HepG2 (cell line): ENCODE results near the gene STARD13. TPM values are rescaled to one million over a fixed set of nuclear protein-coding genes. Genes with fewer than 3 reads are reported as not detected.

Source experiments
- CSRNP1 ChIP-seq: sonication (generic); formaldehyde crosslinking; IDR thresholded peaks from 2 replicates; pipeline ENCODE4 v1.8.1; 2023; ENCODE audit warnings: mild to moderate bottlenecking, missing genetic modification reagents
- DRAP1 ChIP-seq: IDR thresholded peaks from 2 replicates; pipeline ENCODE4 v1.6.1; 2016; ENCODE audit warnings: missing genetic modification reagents, missing compliant biosample characterization
- E2F1 ChIP-seq: sonication (generic); formaldehyde crosslinking; IDR thresholded peaks from 2 replicates; pipeline ENCODE4 v1.5.0; 2020; ENCODE audit warnings: missing genetic modification reagents
- MED8 ChIP-seq: sonication (generic); formaldehyde crosslinking; IDR thresholded peaks from 2 replicates; pipeline ENCODE4 v1.8.1; 2023; ENCODE audit warnings: mild to moderate bottlenecking, missing genetic modification reagents; ENCODE audit not compliant: insufficient replicate concordance
- MEF2D ChIP-seq: sonication (generic); formaldehyde crosslinking; IDR thresholded peaks from 2 replicates; pipeline ENCODE4 v1.5.1; 2020; ENCODE audit warnings: mild to moderate bottlenecking, missing genetic modification reagents
- SSRP1 ChIP-seq: IDR thresholded peaks from 2 replicates; pipeline ENCODE4 v1.6.1; 2016; ENCODE audit warnings: control low read depth
- ZNF674 ChIP-seq: sonication (generic); formaldehyde crosslinking; IDR thresholded peaks from 2 replicates; pipeline ENCODE4 v1.5.0; 2020; ENCODE audit warnings: low read depth, mild to moderate bottlenecking, missing genetic modification reagents
- polyA plus RNA-seq, 8 experiments: library from polyadenylated mRNA; depleted of rRNA in 3 of 8; stranded (reverse) in 7 of 8; unstranded in 1 of 8; fragments of >200 nt; fragmentation: Illumina TruSeq in 4 of 8; extraction: Trizol in 4 of 8; gene quantifications; 2 replicates each; pipeline versions ENCODE4 v1.2.1 to v1.2.3, GENCODE V29; 2011 to 2016; ENCODE audit warnings: low read depth in 4 of 8, missing spikeins in 1 of 8, mixed read lengths in 1 of 8; ENCODE audit not compliant: insufficient read depth in 1 of 8
- total RNA-seq, 5 experiments: library from RNA; depleted of rRNA; stranded (reverse); fragments of >200 nt; fragmentation: Illumina TruSeq; extraction: Trizol; gene quantifications; 2 replicates each; pipeline ENCODE4 v1.2.3, GENCODE V29; 2016; ENCODE audit warnings: low read depth in 1 of 5
- TF ChIP-seq, protein P1 (sequence below): IDR thresholded peaks from 2 replicates; pipeline ENCODE4 v1.4.0; 2020; ENCODE audit warnings: mild to moderate bottlenecking, missing genetic modification reagents
- TF ChIP-seq, protein P2 (sequence below): sonication (generic); formaldehyde crosslinking; IDR thresholded peaks from one replicate; pipeline ENCODE4 v1.5.1; 2020; ENCODE audit warnings: mild to moderate bottlenecking, missing genetic modification reagents; ENCODE audit errors: not compliant biosample characterization
- TF ChIP-seq, protein P3 (sequence below): sonication (generic); formaldehyde crosslinking; IDR thresholded peaks from 2 replicates; pipeline ENCODE4 v1.8.1; 2023; ENCODE audit warnings: mild to moderate bottlenecking, missing genetic modification reagents, borderline replicate concordance

STARD13 gene
- total and polyA plus RNA-seq, 2 of the 13 experiments (the other 11 are each of a cell fraction or from before 2014, with no cell fraction given): 12.8 to 14.3 TPM

DNA sequence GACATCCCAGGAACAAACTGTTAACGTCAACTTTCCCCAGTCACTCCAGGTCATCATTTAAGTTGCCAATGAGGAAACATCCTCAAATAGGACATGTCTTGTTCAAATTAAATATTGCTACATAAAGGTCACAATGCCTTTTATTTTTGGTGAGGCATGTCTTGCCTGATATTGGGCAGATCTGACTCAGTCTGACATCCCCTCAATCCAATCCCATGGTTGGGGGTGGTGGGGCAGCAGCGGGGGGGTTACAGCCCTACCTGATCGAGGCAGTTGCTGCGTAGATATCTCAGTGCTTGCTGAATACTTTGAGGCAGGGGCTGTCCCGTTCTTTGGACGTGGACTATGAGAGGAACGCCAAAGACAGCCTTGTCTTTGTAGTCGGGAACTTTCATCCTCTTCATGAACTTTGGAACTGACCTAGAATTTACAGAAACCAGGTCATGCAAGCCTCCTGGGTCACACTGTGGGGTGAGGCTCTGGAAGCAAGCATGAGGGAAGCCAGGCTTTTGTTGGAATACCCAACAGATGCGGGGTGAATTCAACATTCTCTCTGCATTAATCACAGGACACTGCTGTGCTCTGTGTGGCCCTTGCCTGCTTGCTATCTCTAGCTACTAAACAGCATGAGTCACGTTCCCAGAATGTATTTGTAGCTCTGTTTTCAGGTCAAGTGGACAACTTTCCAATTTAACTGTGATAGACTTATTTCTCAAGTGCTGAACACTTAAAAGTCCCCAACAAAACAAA is 159.6 kb downstream of the STARD13 start (continued):
- TF ChIP-seq E2F1 (CRISPR knock-in tag) (peak; percentile 37; the same call in 1 of the 2 replicates), CSRNP1 (no peak), MED8 (CRISPR knock-in tag) (no peak), MEF2D (peak; percentile 91), DRAP1 (CRISPR knock-in tag) (peak; percentile 40; the same call in 1 of the 2 replicates), ZNF674 (no peak), SSRP1 (CRISPR knock-in tag) (no peak)
- TF ChIP-seq, protein P1, sequence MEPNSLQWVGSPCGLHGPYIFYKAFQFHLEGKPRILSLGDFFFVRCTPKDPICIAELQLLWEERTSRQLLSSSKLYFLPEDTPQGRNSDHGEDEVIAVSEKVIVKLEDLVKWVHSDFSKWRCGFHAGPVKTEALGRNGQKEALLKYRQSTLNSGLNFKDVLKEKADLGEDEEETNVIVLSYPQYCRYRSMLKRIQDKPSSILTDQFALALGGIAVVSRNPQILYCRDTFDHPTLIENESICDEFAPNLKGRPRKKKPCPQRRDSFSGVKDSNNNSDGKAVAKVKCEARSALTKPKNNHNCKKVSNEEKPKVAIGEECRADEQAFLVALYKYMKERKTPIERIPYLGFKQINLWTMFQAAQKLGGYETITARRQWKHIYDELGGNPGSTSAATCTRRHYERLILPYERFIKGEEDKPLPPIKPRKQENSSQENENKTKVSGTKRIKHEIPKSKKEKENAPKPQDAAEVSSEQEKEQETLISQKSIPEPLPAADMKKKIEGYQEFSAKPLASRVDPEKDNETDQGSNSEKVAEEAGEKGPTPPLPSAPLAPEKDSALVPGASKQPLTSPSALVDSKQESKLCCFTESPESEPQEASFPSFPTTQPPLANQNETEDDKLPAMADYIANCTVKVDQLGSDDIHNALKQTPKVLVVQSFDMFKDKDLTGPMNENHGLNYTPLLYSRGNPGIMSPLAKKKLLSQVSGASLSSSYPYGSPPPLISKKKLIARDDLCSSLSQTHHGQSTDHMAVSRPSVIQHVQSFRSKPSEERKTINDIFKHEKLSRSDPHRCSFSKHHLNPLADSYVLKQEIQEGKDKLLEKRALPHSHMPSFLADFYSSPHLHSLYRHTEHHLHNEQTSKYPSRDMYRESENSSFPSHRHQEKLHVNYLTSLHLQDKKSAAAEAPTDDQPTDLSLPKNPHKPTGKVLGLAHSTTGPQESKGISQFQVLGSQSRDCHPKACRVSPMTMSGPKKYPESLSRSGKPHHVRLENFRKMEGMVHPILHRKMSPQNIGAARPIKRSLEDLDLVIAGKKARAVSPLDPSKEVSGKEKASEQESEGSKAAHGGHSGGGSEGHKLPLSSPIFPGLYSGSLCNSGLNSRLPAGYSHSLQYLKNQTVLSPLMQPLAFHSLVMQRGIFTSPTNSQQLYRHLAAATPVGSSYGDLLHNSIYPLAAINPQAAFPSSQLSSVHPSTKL (CRISPR knock-in tag): peak; percentile 99
- TF ChIP-seq, protein P2, sequence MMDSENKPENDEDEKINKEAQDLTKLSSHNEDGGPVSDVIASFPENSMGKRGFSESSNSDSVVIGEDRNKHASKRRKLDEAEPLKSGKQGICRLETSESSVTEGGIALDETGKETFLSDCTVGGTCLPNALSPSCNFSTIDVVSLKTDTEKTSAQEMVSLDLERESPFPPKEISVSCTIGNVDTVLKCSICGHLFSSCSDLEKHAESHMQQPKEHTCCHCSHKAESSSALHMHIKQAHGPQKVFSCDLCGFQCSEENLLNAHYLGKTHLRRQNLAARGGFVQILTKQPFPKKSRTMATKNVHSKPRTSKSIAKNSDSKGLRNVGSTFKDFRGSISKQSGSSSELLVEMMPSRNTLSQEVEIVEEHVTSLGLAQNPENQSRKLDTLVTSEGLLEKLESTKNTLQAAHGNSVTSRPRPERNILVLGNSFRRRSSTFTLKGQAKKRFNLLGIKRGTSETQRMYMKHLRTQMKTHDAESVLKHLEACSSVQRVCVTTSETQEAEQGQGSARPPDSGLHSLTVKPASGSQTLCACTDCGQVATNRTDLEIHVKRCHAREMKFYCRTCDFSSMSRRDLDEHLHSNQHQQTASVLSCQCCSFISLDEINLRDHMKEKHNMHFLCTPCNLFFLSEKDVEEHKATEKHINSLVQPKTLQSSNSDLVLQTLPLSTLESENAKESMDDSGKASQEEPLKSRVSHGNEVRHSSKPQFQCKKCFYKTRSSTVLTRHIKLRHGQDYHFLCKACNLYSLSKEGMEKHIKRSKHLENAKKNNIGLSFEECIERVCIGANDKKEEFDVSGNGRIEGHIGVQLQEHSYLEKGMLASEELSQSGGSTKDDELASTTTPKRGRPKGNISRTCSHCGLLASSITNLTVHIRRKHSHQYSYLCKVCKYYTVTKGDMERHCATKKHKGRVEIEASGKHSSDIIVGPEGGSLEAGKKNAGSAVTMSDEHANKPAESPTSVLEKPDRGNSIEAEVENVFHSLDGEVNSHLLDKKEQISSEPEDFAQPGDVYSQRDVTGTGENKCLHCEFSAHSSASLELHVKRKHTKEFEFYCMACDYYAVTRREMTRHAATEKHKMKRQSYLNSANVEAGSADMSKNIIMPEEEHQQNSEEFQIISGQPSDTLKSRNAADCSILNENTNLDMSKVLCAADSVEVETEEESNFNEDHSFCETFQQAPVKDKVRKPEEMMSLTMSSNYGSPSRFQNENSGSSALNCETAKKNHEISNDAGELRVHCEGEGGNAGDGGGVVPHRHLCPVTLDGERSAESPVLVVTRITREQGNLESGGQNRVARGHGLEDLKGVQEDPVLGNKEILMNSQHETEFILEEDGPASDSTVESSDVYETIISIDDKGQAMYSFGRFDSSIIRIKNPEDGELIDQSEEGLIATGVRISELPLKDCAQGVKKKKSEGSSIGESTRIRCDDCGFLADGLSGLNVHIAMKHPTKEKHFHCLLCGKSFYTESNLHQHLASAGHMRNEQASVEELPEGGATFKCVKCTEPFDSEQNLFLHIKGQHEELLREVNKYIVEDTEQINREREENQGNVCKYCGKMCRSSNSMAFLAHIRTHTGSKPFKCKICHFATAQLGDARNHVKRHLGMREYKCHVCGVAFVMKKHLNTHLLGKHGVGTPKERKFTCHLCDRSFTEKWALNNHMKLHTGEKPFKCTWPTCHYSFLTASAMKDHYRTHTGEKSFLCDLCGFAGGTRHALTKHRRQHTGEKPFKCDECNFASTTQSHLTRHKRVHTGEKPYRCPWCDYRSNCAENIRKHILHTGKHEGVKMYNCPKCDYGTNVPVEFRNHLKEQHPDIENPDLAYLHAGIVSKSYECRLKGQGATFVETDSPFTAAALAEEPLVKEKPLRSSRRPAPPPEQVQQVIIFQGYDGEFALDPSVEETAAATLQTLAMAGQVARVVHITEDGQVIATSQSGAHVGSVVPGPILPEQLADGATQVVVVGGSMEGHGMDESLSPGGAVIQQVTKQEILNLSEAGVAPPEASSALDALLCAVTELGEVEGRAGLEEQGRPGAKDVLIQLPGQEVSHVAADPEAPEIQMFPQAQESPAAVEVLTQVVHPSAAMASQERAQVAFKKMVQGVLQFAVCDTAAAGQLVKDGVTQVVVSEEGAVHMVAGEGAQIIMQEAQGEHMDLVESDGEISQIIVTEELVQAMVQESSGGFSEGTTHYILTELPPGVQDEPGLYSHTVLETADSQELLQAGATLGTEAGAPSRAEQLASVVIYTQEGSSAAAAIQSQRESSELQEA: no peak
- TF ChIP-seq, protein P3, sequence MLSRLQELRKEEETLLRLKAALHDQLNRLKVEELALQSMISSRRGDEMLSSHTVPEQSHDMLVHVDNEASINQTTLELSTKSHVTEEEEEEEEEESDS: no peak
